ENCODE measurements around the gene GTPBP6.
"Not testable (repeated sequence)": the region's sequence is repeated elsewhere in the genome, so short reads cannot be mapped to it uniquely, and the experiment has no call there.

DNA sequence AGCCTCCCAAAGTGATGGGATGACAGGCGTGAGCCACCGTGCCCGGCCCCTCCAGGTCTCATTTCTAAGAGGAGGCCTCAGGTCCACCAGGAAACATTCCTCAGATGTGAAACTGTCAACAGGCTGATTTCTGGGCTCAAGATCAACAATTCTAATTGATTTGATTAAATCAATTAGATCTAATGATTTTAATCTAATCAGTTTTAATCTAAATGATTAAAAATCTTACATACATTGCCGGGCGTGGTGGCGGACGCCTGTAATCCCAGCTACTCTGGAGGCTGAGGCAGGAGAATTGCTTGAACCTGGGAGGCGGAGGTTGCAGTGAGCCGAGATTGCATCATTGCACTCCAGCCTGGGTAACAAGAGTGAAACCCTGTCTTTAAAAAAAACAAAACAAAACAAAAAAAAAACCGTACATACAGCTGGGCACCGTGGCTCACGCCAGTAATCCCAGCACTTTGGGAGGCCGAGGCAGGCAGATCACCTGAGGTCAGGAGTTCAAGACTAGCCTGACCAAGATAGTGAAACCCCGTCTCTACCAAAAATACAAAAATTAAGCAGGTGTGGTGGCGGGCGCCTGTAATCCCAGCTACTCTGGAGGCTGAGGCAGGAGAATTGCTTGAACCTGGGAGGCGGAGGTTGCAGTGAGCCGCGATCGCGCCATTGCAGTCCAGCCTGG lies 36.5 kb downstream of the GTPBP6 start:
- TF ChIP-seq, protein P1, sequence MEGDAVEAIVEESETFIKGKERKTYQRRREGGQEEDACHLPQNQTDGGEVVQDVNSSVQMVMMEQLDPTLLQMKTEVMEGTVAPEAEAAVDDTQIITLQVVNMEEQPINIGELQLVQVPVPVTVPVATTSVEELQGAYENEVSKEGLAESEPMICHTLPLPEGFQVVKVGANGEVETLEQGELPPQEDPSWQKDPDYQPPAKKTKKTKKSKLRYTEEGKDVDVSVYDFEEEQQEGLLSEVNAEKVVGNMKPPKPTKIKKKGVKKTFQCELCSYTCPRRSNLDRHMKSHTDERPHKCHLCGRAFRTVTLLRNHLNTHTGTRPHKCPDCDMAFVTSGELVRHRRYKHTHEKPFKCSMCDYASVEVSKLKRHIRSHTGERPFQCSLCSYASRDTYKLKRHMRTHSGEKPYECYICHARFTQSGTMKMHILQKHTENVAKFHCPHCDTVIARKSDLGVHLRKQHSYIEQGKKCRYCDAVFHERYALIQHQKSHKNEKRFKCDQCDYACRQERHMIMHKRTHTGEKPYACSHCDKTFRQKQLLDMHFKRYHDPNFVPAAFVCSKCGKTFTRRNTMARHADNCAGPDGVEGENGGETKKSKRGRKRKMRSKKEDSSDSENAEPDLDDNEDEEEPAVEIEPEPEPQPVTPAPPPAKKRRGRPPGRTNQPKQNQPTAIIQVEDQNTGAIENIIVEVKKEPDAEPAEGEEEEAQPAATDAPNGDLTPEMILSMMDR (IDR thresholded peaks at IDR 0.05) = not testable (repeated sequence)
- not testable (repeated sequence) for TF ChIP-seq POLR2A, POLR2AphosphoS5, EP300 (IDR thresholded peaks at IDR 0.05)
